Sigmoid colon (tissue), 7 donors: ENCODE results near the gene SF3B1. TPM values are rescaled to one million over a fixed set of nuclear protein-coding genes. Genes with fewer than 3 reads are reported as not detected.
A peak's percentile ranks its signal among the peaks of the same experiment; 100 is the strongest.

Source experiments
- DNase-seq: peaks from one replicate; pipeline ENCODE4 v3.0.0-alpha.2; 2019
- H3K27ac ChIP-seq, 4 donors: fragments of 200-600 bp; sonication (generic); one replicate each; pipeline ENCODE4 v1.5.1; 2016 to 2019; ENCODE audit warnings: mild to moderate bottlenecking in 1 of 4
- H3K27me3 ChIP-seq, 3 donors: fragments of 200-600 bp; sonication (generic); one replicate each; pipeline ENCODE4 v1.5.1; 2019; ENCODE audit warnings: mild to moderate bottlenecking in 1 of 3
- H3K36me3 ChIP-seq, 4 donors: fragments of 200-600 bp; sonication (generic); one replicate each; pipeline ENCODE4 v1.5.1; 2016 to 2019
- H3K4me1 ChIP-seq, 4 donors: fragments of 200-600 bp; sonication (generic); one replicate each; pipeline ENCODE4 v1.5.1; 2017 to 2019
- H3K4me3 ChIP-seq, 4 donors: fragments of 200-600 bp; sonication (generic); one replicate each; pipeline ENCODE4 v1.5.1; 2017 to 2019; ENCODE audit warnings: mild to moderate bottlenecking in 2 of 4, moderate library complexity in 1 of 4
- H3K9me3 ChIP-seq, 4 donors: fragments of 200-600 bp in 3 of 4; sonication (generic) in 3 of 4; one replicate each; pipeline versions ENCODE4 v1.5.1 to v1.6.1; 2013 to 2019
- EP300 ChIP-seq, 4 donors: sonication (generic); formaldehyde crosslinking; IDR thresholded peaks; one replicate each; pipeline ENCODE4 v1.6.1; 2017; ENCODE audit warnings: antibody characterized with exemption in 4 of 4
- POLR2A ChIP-seq, 2 donors: fragments of 450-650 bp; IDR thresholded peaks; one replicate each; pipeline ENCODE4 v1.6.1; 2016; ENCODE audit warnings: antibody characterized with exemption in 2 of 2, mild to moderate bottlenecking in 2 of 2, moderate library complexity in 2 of 2
- POLR2AphosphoS5 ChIP-seq, 4 donors: sonication (generic); formaldehyde crosslinking; IDR thresholded peaks; one replicate each; pipeline ENCODE4 v1.6.1; 2017; ENCODE audit warnings: antibody characterized with exemption in 4 of 4
- WGBS, 2 donors: extraction: QIAGEN DNeasy Blood & Tissue Kit; methylation state at CpG; one replicate each; pipeline ENCODE4 v1.1.7; 2013; 5-methylcytosine and 5-hydroxymethylcytosine counted together
- intact Hi-C: fragments of 100-400 bp; cut with DNase I; formaldehyde crosslinking; loops from one replicate; pipeline ENCODE4 v1.15.1; 2023
- polyA plus RNA-seq, 3 donors: library from polyadenylated mRNA; stranded (reverse); fragments of 200-250 nt; gene quantifications; one replicate each; pipeline ENCODE4 v1.2.3, GENCODE V29; 2013
- total RNA-seq, 4 donors: library from RNA; depleted of rRNA; stranded (reverse); fragments of >200 nt; gene quantifications; one replicate each; pipeline ENCODE4 v1.1.0, GENCODE V29; 2016
- TF ChIP-seq, protein P1 (sequence below), 4 experiments: fragments of 450-650 bp in 3 of 4; fragments of 200-600 bp in 1 of 4; IDR thresholded peaks; one replicate each; pipeline ENCODE4 v1.5.1; 2016 to 2019; ENCODE audit warnings: antibody characterized with exemption in 4 of 4, mild to moderate bottlenecking in 3 of 4, moderate library complexity in 2 of 4
- donor health status: healthy with polysubstance abuse.
- donor health status: Bipolar disorder and iron deficiency.
- donor health status: healthy.

Gene SF3B1
- total and polyA plus RNA-seq, 7 donors: 61.5 to 475 (median 258) TPM

GRCh38 chr2:197399887-197400540, 34.8 kb downstream of the SF3B1 start:
- Histone ChIP-seq H3K9me3 (no peaks in the 10 kb centered on the region), H3K4me1 (no peaks in the 10 kb centered on the region), H3K4me3 (no peak overlapping the region), H3K27me3 (no peaks in the 10 kb centered on the region), H3K27ac (no peak overlapping the region), H3K36me3 (peaks cover 62 to 100% (median 83%) of the 10 kb centered on the region in 4 donors)
- WGBS, 2 donors: 81 to 90% methylated on average over 6 of the region's 6 CpGs
- intact Hi-C loops: loop anchor here (10.0 kb wide), 2 partner anchors 605 to 625 kb away; partner anchors contain the start of gene GTF3C3
- no peak for TF ChIP-seq EP300 (IDR thresholded peaks at IDR 0.05)
- TF ChIP-seq POLR2AphosphoS5 (IDR thresholded peaks at IDR 0.05): no peak
- TF ChIP-seq POLR2A (IDR thresholded peaks at IDR 0.05): no peak
- TF ChIP-seq, protein P1, sequence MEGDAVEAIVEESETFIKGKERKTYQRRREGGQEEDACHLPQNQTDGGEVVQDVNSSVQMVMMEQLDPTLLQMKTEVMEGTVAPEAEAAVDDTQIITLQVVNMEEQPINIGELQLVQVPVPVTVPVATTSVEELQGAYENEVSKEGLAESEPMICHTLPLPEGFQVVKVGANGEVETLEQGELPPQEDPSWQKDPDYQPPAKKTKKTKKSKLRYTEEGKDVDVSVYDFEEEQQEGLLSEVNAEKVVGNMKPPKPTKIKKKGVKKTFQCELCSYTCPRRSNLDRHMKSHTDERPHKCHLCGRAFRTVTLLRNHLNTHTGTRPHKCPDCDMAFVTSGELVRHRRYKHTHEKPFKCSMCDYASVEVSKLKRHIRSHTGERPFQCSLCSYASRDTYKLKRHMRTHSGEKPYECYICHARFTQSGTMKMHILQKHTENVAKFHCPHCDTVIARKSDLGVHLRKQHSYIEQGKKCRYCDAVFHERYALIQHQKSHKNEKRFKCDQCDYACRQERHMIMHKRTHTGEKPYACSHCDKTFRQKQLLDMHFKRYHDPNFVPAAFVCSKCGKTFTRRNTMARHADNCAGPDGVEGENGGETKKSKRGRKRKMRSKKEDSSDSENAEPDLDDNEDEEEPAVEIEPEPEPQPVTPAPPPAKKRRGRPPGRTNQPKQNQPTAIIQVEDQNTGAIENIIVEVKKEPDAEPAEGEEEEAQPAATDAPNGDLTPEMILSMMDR (IDR thresholded peaks at IDR 0.05): no peak
- DNase-seq: no peak

DNA sequence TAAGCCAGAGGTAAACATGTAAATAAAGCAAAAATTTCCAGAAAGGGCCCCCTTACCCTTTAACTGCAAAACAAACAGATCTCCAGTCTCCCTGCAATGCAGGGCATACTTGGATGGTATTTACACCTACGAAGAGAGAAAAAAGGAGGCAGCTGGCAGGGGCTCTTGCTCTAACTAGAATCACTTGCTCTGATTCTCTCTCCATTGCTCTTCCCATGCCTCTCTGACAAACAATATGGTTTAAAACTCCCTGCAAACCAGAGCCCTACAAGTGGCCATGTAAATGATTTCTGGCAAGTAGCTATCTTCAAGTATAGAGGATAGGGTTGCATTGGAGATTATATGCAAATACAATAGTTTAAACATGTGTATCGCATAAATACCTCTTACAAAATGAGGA, 35.9 kb downstream of the SF3B1 start:
- no peak for DNase-seq
- no peak for TF ChIP-seq EP300 (IDR thresholded peaks at IDR 0.05)
- TF ChIP-seq POLR2AphosphoS5 (IDR thresholded peaks at IDR 0.05): no peak
- TF ChIP-seq POLR2A (IDR thresholded peaks at IDR 0.05): no peak
- TF ChIP-seq, protein P1 (IDR thresholded peaks at IDR 0.05): no peak
- WGBS, 2 donors: 87 to 91% methylated on average over 2 of the region's 2 CpGs
- no peak overlapping the region for H3K27ac ChIP-seq
- intact Hi-C loops: loop anchor here (10.0 kb wide), 1 partner anchor 624 kb away; no protein-coding TSS in a partner anchor
- H3K36me3 ChIP-seq: peaks cover 57 to 100% (median 83%) of the 10 kb centered on the region in 4 donors
- H3K27me3 ChIP-seq: no peaks in the 10 kb centered on the region
- no peaks in the 10 kb centered on the region for H3K9me3 ChIP-seq
- no peaks in the 10 kb centered on the region for H3K4me1 ChIP-seq
- no peak overlapping the region for H3K4me3 ChIP-seq

GRCh38 chr2:197391220-197391717, 43.6 kb downstream of the SF3B1 start:
- TF ChIP-seq, protein P1 (IDR thresholded peaks at IDR 0.05): no peak
- TF ChIP-seq EP300 (IDR thresholded peaks at IDR 0.05) (no peak), POLR2AphosphoS5 (IDR thresholded peaks at IDR 0.05) (no peak), POLR2A (IDR thresholded peaks at IDR 0.05) (no peak)
- H3K27ac ChIP-seq: no peak overlapping the region
- no peaks in the 10 kb centered on the region for H3K9me3 ChIP-seq
- H3K36me3 ChIP-seq: peaks cover 9 to 56% (median 40%) of the 10 kb centered on the region in 4 donors
- H3K4me3 ChIP-seq: no peak overlapping the region
- H3K27me3 ChIP-seq: no peaks in the 10 kb centered on the region
- 99 to 100% methylated on average over 1 of the region's 1 CpG for WGBS, 2 donors
- intact Hi-C loops: loop anchor here (10.0 kb wide), 1 partner anchor 616 kb away; no protein-coding TSS in a partner anchor
- no peak for DNase-seq
- H3K4me1 ChIP-seq: no peaks in the 10 kb centered on the region

DNA sequence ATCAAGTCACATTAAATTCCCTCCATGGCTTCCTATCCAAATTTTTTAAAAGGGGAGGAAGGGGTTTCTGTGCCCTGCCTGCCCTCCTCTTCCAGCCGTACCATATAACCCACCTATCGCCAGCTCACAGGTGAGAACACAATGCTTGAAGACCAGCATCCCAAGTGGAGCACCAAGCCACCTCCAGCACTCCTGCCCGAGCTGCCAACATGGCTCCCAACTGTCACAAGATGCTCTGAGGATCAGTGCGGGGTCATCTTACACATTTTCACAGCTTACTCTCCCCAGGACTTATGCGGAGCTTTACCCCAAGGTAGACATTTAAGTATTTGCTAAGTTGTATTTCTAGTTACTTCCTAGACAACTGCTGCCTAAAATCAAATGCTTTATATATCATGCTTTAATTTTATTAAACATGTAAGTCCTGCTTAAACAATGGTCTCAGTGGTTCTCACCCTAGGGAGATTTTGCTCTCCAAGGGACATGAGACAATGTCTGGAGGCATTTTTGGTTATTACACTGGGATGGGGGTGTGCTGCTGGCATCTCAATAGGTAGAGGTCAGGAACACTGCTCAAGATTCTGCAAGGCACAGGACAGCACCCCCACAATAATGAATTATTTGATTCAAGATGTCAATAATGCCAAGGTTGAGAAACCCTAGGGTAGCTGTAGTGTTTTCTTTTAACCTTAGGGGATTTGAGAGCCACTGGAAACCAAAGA, 45.8 kb downstream of the SF3B1 start:
- Histone ChIP-seq H3K4me1 (no peaks in the 10 kb centered on the region), H3K4me3 (no peak overlapping the region), H3K9me3 (no peaks in the 10 kb centered on the region), H3K36me3 (peaks cover 9 to 34% (median 19%) of the 10 kb centered on the region in 4 donors), H3K27ac (no peak overlapping the region), H3K27me3 (no peaks in the 10 kb centered on the region)
- TF ChIP-seq POLR2A (IDR thresholded peaks at IDR 0.05) (no peak), POLR2AphosphoS5 (IDR thresholded peaks at IDR 0.05) (peak in 1 of 4 donors; percentile 8), EP300 (IDR thresholded peaks at IDR 0.05) (no peak)
- TF ChIP-seq, protein P1 (IDR thresholded peaks at IDR 0.05): no peak
- no peak for DNase-seq
- WGBS, 2 donors: 94% methylated on average over 5 of the region's 5 CpGs
- intact Hi-C loops: no loop called here
